GM21367 (cell line): Measurements from ENCODE around the gene POU3F1.

Source experiments
- ATAC-seq: cut with Tn5 transposase; IDR thresholded peaks from one replicate; pipeline ENCODE4 v1.9.1; 2021; ENCODE audit not compliant: unreplicated experiment

POU3F1 gene

DNA sequence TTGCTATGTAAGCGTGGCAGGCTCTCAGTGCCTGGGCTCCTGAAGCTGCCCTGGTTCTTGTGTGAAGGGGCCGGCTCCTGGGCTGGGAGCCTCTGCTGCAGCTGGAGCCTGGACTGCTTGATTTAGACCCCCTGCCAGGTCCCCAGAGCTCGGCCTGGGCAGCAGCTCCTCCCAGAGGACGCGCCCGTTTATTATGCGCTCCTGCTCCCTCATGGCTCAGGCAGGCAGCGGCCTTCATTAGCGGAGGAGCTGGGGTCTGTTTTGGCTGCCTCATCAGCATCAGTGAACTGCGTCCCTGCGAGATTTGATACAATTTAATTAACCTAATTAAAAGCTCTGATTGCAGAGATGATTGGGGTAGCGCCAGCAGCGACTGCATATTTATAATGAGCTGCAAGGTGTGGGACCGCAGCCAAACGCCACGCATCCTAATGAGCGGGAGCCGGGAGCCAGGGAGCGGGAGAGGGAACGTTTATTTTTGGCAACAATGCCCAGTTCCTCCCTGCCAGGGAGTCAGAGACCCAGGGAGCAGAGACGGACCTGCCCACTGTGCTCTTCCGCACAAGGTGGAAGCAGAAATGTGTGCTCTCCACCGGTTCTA lies 17.4 kb downstream of the POU3F1 start:
- no peak for ATAC-seq

DNA sequence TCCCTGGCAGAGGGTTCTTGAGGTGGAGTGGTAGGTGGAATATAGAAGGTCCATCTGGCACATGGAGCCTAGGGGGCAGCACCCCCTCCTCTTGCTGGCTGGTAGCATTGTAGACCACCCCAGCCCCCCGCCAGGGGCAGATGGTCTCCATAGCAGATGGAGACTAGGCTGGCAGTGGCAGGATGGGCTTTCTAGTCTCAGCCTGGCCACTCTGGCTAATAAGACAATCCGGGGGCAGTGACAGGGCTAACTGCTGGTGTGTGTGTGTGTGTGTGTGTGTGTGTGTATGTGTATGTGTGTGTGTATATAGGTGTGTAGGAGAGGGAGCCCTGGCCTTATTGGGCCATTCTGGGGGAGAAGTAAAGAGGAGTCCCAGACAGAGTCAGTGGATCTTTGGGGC lies 17.9 kb downstream of the POU3F1 start:
- ATAC-seq, result peak; percentile 5

DNA sequence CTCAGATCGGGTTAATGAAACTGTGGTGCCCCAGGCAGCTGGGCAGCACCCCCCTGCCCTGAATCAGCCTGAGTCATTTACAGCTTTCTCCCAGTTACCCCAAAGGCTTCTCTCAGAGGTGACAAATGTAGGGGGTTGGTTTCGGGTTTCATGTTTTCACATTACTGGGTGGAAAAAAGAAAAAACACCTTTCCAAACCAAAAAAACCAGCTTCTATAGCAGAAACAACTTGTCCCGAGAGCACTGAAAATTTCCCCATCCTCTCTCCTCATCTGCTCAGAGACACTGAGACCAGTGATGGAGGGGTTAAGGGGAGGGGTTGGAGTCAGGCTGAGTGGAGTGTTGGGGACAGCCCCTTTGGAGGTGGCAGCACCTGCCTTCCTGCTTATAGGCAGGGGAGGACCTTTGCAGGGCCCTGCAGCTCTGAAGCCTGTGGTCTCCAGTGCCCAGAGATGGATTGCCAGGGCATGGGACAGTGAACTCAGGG lies 18.4 kb downstream of the POU3F1 start:
- ATAC-seq, result peak; percentile 61

DNA sequence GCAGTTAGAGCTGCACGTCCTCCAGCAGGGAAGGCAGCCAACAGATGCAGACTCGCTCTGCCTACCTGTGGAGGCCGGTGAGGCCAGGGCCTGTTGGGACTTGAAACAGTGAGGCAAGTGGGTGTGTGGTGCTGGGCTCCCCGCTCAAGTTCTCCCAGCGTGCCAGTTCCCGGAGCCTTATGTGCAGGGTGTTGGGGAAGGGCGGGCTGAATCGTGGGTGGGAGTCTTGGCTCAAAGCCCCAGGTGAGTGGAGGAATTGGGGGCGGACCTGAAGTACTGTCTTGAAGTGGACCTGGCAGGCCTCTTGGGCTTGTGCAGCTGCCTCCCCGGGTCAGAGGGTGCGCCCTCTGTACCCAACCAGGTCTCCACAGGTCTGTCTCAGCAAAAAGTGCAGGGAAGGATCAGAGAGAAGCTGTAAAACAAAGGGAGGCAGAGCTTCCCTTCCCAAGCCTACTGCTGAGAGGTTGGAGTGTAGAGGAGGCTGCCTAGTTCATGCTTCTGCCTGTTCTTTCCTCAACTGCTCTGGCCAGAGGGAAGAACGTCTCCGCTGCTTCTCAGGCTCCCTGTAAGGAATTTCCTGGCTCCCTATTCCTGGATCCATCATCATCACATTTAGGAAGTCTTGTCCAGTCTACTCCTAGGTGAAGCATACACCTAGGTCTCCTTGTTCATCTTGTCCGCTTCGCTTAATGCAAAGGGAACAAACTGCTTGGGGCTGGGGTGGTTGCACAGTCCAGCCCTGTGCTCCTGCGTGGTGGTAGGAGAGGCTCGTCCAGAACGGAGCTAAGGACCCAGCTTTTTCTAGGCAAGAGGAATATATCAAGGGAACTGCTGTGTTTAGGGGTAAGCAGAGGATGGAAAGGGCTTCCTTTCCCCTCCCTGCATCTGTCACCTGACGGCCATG lies 19.1 kb downstream of the POU3F1 start:
- no peak for ATAC-seq

DNA sequence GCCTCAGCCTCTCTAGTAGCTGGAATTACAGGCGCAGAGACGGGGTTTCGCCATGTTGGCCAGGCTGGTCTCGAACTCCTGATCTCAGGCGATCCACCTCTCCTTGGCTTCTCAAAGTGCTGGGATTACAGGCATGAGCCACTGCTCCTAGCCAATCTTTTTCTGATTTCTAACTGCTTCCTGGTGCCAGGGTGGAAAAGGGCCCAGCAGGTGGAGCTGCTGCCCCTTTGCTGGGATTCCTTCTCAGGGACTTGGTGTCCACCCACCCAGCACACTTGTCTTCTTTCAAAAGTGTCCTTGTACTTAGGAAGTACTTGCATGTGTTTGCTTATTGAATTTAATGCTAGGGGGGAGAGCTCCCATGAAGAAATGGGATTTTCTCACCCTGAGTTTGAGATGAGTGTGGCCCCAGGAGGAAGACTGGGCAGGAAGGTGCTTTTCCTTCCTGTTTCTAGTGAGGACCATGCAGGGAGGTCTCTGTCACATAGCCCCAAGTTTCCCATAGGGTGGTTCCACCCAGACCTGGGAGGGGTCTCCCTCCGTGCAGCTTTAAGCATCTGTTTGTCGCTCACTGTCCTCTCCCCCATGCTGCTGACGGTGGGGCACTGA lies 19.9 kb downstream of the POU3F1 start:
- no peak for ATAC-seq

DNA sequence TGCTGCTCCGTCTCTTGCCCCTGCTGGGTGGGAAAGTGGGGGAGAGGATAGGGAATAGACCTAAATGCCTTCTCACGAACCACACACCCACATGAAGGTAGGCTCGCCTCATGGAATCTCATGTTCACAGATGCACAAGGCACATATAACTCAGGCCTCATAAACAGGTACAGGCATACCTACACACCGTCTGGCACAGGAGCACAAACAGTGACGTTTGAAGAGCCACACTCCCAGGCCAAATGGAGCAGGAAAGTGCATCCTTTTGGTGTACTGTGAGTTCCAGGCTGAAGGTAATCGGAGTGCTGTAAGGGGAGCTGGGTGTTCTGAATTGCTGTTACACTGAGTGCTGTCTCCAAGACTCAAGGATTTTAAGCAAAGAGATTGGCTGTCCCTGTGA lies 20.9 kb downstream of the POU3F1 start:
- ATAC-seq, result no peak

DNA sequence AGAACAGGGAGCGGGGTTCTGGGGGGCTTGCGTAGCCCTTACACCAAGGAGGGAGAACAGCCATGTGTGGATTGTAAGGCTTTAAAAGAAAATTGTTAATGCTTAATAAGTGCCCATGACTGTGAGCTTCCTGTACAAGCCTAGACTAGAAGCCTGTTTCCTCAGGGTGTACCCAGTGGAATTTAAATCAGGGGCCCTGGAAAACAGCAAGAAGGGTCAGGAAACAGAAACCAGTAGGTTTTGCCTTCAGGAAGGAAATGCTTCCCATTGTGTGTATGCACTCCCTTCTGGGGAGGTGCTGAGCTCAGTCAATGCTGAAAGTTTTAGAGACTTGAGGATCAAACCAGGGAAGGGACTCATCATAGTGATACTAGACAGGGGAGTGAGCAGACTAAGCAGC lies 21.4 kb downstream of the POU3F1 start:
- ATAC-seq, result no peak

DNA sequence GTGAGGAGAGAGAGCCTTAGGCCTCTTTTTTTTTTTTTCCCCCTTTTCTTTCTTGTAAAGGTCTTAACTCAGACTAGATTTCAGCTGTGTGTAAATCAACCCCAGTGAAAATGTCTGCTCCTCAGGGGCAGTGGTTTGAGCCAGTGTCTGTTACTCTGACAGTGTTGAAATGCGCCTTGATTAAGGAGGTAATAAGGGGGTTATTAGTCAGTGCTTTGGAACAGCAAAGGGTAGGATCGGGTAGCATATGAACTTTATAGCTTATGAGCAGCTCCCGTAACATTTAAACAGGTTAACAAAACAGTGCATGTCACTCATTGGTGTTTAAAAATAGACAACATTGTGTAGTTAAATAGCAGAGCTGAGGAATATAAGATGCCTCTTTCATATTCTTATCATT lies 23.8 kb downstream of the POU3F1 start:
- no peak for ATAC-seq

DNA sequence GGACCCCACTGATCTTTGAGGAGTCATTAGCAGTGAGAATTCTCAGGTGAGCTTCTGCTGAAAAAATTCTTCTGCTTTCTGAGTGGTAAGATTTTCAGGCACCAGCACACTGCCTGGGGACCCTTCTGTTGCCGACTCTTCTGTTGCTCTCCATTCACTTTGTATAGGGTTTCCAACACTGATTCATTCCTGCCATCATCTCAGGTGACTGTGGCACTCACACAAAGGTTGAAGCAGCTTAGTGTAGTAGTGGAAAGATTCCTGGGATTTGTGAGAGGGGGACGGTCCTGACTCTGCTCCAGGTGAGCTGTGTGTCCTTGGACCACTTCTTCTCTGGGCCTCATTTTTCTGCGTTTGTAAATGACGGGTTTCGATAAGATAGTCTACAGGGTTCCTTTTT lies 24.6 kb downstream of the POU3F1 start:
- ATAC-seq, result no peak

DNA sequence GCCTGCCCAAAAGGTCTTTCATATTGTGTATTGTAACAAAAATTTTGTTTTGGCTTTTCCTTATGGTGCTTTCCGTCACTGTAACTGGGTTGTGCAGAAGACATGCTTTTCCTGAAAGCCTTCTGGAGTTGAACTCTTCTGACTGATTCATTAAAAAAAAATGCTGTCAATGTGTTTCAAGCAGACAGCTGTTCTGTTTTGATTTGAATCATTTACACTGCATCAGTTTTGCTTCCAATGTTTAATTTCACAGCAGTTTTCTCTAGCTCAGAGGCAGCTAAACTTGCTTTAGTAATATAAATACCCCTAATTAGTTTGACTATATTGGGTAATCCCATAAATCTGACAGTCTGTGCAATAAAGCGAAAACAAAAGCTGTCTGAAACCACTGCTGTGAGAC lies 26.2 kb downstream of the POU3F1 start:
- ATAC-seq, result no peak

DNA sequence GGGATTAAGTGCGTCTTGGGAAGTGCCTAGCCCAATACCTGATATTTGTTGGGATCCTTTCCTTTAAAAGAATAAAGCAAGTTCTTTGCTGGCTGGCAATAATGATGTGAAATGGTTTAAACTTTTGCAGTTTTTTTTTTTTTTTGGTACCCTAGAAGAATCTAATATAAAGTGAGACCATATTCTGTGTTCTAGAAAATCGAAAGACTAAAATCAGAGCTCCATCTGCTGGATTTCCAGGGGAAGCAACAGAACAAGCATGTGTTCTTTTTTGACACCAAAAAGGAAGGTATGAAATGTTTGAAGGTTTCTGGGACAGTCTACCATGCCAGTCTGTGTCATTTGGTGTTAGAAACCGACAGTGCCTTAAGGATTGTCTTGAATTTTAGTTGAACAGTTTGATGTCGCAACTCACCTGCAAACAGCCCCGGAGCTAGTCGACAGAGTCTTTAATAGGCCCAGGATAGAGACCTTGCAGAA lies 27.7 kb downstream of the POU3F1 start:
- ATAC-seq, result no peak

DNA sequence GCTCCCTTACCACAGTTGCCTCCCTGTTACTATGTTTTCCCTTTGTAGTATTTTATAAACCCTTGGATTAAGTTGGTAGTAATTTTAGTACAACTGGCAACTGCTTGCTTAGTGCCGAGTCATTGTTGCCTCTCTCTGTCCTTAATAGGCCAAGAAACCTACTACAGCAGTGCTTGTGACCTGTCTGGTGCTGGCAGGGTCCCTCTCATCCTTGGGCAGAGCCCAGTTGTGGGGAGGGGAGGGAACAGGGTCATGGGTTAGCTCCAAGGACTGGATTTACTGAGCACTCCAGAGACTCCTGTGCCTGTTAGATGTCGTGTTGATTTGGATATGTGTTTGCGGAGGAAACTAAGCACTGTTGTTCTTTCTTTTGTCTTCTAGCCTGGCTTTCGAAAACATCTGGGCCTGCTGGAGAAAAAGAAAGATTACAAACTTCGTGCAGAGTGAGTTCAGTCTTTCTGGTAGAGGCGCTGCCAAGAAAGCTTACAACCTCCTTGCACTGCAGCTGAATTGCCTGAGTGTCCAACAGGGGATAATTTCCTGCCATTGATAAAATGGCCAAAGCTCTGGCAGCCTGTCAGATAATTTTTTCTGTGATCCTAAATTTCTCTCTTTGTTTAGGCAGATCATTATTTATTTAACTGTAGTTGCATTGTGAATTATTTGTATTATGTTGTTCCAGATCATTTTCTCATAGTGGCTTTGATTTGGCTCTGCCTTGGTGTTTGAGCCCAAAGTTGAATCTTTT lies 30.4 kb downstream of the POU3F1 start:
- ATAC-seq, result no peak

DNA sequence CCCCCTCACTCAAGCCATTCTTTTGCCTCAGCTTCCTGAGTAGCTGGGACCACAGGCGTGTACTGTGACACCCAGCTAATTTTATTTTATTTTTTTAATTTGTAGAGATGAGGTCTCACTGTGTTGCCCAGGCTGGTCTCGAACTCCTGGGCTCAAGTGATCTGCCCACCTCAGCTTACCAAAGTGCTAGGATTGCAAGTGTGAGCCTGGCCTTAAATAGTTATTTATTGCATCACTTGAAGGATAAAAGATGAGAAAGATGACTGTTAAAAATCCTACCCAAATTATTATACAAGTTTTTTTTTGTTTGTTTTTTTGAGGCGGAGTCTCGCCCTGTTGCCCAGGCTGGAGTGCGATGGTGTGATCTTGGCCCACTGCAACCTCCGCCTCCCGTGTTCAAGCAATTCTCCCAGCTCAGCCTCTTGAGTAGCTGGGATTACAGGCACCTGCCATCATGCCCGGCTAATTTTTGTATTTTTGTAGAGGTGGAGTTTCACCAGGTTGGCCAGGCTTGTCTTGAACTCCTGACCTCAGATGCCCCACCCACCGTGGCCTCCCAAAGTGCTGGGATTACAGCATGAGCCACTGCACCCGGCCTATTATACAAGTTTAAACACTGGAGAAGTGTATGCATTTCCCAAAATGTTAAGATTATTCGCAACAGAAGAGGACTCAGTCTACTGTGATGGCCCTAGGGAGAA lies 31.7 kb downstream of the POU3F1 start:
- no peak for ATAC-seq

DNA sequence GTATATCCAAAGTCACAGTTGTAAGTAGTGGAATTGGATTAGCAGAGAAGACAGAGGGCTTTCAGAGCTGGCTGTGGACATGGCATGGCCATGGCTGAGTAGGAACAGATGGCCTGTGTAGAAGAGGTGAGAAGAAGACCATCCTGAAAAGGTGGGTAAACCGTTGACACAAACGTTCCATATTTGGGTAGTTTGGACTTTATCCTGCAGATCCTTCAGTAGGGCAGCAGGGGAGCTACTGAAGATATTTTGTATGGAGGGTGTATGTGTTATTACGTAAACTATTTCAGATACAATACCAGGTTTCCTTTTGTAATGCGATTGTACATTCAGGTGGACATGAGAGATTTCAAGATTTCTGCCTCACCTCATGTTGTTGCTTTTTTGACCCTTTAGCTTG lies 32.4 kb downstream of the POU3F1 start:
- no peak for ATAC-seq

DNA sequence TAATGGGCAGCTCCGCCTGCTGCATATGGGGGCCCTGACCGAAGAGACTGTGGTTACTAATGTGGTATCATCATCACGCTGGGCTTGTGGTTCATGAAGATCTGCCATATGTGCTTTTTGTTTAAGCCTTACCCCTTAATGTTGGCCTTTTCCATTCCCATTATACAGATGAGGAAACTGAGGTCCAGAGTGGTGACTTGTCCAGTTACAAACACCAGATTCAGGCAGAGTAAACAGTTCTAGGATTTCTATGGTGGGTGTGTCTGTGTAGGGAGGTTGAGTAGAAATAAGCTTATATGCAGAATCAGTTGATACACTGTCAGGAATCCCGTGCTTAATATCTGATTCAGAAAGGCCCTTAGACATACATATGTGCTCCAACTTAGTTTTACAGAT lies 33.4 kb downstream of the POU3F1 start:
- no peak for ATAC-seq

DNA sequence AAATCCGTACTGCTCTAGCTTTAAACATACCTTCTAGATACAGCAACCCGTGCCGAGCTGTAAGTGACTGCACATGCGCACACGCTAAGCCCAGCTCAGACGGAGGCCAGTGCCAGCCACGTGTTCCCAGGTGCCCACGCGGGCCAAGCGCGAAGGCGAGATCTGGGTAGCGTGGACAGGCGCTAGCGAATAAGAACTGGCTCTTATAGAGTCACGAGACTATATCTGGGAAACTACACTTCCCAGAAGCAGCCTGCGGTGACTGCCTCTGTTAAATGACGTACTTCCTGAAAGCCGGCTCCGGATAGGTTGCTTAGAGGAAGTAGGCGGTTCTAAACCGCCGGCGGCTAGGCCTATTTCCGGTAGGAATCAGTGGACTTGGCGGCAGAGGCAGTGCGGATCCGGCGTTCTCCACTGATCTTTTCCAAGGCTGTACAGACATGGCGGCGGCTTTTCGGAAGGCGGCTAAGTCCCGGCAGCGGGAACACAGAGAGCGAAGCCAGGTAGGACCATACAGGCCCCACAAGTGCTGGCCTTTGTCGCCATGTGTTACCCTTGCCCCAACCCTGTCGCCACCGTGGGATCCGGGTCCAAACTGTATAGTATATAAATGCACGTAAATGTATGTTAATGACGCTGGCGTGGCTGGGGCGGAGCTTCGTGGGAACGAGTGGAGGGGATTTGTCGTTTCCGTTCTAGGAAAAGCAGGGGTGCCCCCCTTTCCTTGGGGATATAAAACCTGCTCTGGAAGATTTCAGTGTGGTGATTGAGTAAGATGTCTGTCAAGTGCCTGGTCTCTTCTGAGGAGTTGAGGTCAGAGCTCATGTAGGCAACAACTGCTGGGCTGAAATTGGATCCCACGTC lies 34.0 kb downstream of the POU3F1 start, which contains the start of gene UTP11:
UTP11 (plus strand) TSS at position 372 of the 864 bp plus-strand sequence; CDS start at position 441, 69 bp downstream.
- ATAC-seq, result peak; percentile 89

DNA sequence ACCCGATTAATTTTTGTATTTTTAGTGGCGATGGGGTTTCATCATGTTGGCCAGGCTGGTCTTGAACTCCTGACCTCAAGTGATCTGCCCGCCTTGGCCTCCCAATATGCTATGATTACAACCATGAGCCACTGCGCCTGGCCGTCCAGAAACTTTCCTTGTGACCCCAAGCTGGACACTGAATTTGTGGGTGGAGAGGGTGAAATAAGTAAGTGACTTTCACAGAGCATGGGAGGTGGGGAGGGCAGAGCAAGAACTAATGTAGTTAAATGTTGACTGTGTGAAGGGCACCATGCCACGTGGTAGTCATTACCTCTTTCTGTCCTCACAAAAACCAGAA lies 36.8 kb downstream of the POU3F1 start:
- no peak for ATAC-seq

DNA sequence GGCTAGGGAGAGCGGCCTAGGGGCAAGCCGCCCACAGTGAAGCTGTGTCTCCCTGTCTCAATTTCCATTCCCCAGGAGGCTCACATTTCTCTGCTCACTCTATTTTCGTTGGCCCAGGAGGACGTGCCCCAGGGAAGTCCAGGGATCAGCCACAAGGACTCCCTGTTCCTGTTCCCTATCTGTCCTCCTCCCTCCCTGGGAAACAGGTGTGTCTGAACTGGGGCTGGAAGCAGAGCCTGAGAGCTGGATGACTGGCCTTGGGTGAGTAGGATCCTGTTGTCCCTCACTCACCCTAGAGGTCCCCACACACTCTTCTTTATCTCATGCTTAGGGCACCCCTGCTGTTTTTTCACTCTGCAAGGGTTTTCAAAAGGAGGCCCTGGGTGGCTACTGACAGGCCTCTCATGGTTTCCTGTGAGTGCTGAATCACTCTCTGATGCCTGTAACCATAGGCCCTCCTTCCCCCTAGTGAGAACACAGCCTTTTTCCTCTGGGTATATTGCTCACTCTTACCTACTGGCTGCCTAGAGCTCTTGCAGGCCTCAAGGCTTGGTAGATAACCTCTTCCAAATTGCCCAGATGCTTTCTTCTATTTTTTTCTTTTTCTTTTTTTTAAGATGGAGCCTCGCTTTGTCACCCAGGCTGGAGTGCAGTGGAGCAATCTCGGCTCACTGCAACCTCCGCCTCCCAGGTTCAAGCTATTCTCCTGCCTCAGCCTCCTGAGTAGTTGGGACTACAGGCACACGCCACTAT lies 37.3 kb downstream of the POU3F1 start:
- no peak for ATAC-seq
